ENCODE data around the gene ACER3.

DNA sequence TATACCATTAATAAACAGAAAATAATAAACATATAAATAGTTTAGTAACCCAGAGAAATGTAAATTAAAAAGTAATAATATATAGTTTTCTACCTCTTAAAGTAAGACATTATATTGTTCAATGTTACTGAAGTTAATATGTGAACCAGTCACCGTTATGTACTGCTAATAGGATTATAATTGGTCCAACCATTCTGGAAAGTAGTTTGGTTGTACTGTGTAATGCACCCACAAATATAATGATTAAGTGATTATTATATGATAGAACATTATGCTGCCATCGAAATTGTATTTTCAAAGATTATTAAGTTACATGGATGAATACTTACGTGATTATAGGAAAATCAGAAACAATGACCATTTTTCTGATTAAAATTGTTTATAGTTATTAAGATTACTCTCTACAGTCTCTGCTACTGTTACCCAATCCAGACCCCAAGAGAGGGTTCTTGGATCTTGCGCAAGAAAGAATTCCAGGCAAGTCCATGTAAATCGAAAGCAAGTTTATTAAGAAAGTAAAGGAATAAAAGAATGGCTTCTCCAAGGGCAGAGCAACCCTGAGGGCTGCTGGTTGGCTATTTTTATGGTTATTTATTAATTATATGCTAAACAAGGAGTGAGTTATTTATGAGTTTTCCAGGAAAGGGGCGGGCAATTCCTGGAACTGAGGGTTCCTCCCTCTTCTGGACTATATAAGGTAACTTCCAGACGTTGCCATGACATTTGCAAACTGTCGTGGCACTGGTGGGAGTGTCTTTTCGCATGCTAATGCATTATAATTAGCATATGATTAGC lies 50.1 kb downstream of the ACER3 start:
- TF ChIP-seq, protein P1, sequence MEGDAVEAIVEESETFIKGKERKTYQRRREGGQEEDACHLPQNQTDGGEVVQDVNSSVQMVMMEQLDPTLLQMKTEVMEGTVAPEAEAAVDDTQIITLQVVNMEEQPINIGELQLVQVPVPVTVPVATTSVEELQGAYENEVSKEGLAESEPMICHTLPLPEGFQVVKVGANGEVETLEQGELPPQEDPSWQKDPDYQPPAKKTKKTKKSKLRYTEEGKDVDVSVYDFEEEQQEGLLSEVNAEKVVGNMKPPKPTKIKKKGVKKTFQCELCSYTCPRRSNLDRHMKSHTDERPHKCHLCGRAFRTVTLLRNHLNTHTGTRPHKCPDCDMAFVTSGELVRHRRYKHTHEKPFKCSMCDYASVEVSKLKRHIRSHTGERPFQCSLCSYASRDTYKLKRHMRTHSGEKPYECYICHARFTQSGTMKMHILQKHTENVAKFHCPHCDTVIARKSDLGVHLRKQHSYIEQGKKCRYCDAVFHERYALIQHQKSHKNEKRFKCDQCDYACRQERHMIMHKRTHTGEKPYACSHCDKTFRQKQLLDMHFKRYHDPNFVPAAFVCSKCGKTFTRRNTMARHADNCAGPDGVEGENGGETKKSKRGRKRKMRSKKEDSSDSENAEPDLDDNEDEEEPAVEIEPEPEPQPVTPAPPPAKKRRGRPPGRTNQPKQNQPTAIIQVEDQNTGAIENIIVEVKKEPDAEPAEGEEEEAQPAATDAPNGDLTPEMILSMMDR (IDR thresholded peaks at IDR 0.05; ENCODE audit: insufficient read depth, low read length): no peak
- TF ChIP-seq GABPA (IDR thresholded peaks at IDR 0.05; ENCODE audit: low read depth) (no peak), POLR2AphosphoS5 (IDR thresholded peaks at IDR 0.05; ENCODE audit: low read depth) (no peak)
- TF ChIP-seq, protein P2, sequence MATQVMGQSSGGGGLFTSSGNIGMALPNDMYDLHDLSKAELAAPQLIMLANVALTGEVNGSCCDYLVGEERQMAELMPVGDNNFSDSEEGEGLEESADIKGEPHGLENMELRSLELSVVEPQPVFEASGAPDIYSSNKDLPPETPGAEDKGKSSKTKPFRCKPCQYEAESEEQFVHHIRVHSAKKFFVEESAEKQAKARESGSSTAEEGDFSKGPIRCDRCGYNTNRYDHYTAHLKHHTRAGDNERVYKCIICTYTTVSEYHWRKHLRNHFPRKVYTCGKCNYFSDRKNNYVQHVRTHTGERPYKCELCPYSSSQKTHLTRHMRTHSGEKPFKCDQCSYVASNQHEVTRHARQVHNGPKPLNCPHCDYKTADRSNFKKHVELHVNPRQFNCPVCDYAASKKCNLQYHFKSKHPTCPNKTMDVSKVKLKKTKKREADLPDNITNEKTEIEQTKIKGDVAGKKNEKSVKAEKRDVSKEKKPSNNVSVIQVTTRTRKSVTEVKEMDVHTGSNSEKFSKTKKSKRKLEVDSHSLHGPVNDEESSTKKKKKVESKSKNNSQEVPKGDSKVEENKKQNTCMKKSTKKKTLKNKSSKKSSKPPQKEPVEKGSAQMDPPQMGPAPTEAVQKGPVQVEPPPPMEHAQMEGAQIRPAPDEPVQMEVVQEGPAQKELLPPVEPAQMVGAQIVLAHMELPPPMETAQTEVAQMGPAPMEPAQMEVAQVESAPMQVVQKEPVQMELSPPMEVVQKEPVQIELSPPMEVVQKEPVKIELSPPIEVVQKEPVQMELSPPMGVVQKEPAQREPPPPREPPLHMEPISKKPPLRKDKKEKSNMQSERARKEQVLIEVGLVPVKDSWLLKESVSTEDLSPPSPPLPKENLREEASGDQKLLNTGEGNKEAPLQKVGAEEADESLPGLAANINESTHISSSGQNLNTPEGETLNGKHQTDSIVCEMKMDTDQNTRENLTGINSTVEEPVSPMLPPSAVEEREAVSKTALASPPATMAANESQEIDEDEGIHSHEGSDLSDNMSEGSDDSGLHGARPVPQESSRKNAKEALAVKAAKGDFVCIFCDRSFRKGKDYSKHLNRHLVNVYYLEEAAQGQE (IDR thresholded peaks at IDR 0.05; ENCODE audit: insufficient replicate concordance, low read depth): no peak

Data from HL-60 (cell line).